ENCODE measurements around the gene SLC9A2.

Gene SLC9A2

GRCh38 chr2:102597788-102598187 lies 21.6 kb upstream of the SLC9A2 start:
- ATAC-seq (replicated peaks), result no peak
- peaks cover 19 to 26% of the 10 kb centered on the region in 2 donors for H3K27me3 Mint-ChIP-seq

DNA sequence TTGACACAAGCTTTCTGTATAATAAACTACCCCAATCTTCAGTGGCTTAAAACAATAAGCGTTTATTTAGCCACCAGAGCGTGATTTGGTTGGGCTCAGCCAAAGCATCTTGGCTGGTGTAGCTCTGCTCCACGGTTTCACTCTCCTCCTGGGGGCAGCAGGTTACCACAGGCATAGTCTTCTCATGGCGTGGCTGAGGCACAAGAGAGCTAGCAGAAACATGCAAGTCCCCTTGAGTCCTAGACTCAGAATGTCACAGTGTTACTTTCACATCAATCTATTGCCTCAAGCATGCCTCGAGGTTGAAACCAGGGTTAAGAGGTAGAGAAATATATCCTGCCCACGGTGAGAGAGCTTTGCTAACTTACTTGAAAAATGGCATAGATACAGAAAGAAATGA lies 19.9 kb upstream of the SLC9A2 start:
- no peaks in the 10 kb centered on the region for H3K4me1 Mint-ChIP-seq (ENCODE audit: low read depth in 2 of 2)
- no peak overlapping the region for H3K4me3 Mint-ChIP-seq
- H3K9me3 Mint-ChIP-seq, result peaks cover 0 to 2% of the 10 kb centered on the region in 2 donors
- no peak for DNase-seq
- ATAC-seq (replicated peaks), result no peak
- H3K36me3 Mint-ChIP-seq (ENCODE audit: insufficient read depth), result no peaks in the 10 kb centered on the region
- H3K27me3 Mint-ChIP-seq, result peaks cover 14 to 30% of the 10 kb centered on the region in 2 donors
- H3K27ac Mint-ChIP-seq, result no peak overlapping the region

More at GRCh38 chr2:102597788-102598187, 21.6 kb upstream of the SLC9A2 start:
- no peaks in the 10 kb centered on the region for H3K4me1 Mint-ChIP-seq (ENCODE audit: low read depth in 2 of 2)
- peaks cover 0 to 2% of the 10 kb centered on the region in 2 donors for H3K9me3 Mint-ChIP-seq
- no peaks in the 10 kb centered on the region for H3K36me3 Mint-ChIP-seq (ENCODE audit: insufficient read depth)
- DNase-seq, result no peak
- no peak overlapping the region for H3K27ac Mint-ChIP-seq
- H3K4me3 Mint-ChIP-seq, result no peak overlapping the region

DNA sequence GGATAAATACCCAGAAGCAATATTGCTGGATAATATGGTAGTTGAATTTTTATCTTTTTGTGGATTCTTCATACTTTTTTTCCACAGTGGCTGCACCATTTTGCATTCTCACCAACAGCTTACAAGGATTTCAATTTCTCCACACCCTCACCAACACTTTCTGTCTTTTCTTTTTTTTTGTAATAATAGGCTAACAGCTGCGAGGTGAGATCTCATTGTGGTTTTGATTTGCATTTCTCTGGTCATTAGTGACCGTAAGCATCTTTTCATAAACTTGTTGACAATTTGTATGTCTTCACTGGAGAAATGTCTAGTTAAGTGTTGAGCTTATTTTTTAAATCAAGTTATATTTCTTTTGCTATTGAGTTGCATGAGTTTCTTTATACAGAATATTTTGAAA lies 17.6 kb upstream of the SLC9A2 start:
- Mint-ChIP-seq H3K4me3 (no peak overlapping the region), H3K36me3 (ENCODE audit: insufficient read depth) (no peaks in the 10 kb centered on the region), H3K4me1 (ENCODE audit: low read depth in 2 of 2) (no peaks in the 10 kb centered on the region), H3K27me3 (peaks cover 11 to 30% of the 10 kb centered on the region in 2 donors), H3K27ac (no peak overlapping the region), H3K9me3 (peaks cover 0 to 2% of the 10 kb centered on the region in 2 donors)
- DNase-seq (no peak), ATAC-seq (replicated peaks) (no peak)

GRCh38 chr2:102603904-102604303 lies 15.4 kb upstream of the SLC9A2 start:
- Mint-ChIP-seq H3K4me1 (ENCODE audit: low read depth in 2 of 2) (no peaks in the 10 kb centered on the region), H3K36me3 (ENCODE audit: insufficient read depth) (no peaks in the 10 kb centered on the region), H3K9me3 (peaks cover 0 to 2% of the 10 kb centered on the region in 2 donors), H3K27me3 (peaks cover 11 to 24% of the 10 kb centered on the region in 2 donors), H3K27ac (no peak overlapping the region), H3K4me3 (no peak overlapping the region)
- no peak for DNase-seq
- no peak for ATAC-seq (replicated peaks)

DNA sequence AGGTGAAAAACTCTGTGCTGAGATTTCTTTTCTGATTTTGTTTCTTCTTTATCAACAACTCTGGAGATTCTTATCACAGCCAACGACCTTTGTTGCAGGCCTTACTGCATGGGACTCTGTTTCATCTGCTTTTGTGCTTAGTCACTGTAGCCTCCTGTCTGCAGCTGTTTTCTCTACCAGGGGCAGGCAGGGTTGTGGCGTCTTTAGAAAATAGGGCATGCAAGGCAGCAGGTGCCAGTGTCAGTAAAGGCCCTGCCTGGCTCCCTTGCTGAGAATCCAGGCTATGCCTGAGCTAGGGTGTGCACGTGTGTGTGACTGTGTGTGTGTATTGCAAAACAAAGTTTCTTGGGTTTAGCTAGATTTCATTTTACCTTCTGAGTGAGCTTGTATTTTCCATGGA lies 14.6 kb upstream of the SLC9A2 start:
- Mint-ChIP-seq H3K36me3 (ENCODE audit: insufficient read depth) (no peaks in the 10 kb centered on the region), H3K9me3 (peaks cover 0 to 2% of the 10 kb centered on the region in 2 donors), H3K27me3 (peaks cover 11 to 18% of the 10 kb centered on the region in 2 donors), H3K4me1 (ENCODE audit: low read depth in 2 of 2) (no peaks in the 10 kb centered on the region), H3K27ac (no peak overlapping the region), H3K4me3 (no peak overlapping the region)
- ATAC-seq (replicated peaks), result no peak
- no peak for DNase-seq

- H3K9me3 Mint-ChIP-seq, result no peaks in the 10 kb centered on the region
- no peak overlapping the region for H3K4me3 Mint-ChIP-seq
- DNase-seq, result no peak
- no peak for ATAC-seq (replicated peaks)
- H3K27me3 Mint-ChIP-seq, result peaks cover 0 to 13% of the 10 kb centered on the region in 2 donors
- H3K36me3 Mint-ChIP-seq (ENCODE audit: insufficient read depth), result no peaks in the 10 kb centered on the region
- H3K27ac Mint-ChIP-seq, result no peak overlapping the region
- H3K4me1 Mint-ChIP-seq (ENCODE audit: low read depth in 2 of 2), result no peaks in the 10 kb centered on the region
Observed at GRCh38 chr2:102606353-102606752, 13.0 kb upstream of the SLC9A2 start.

- no peak overlapping the region for H3K27ac Mint-ChIP-seq
- no peaks in the 10 kb centered on the region for H3K36me3 Mint-ChIP-seq (ENCODE audit: insufficient read depth)
- ATAC-seq (replicated peaks) (peak; percentile 95), DNase-seq (peak; percentile 5 to 31 (median 15))
- H3K9me3 Mint-ChIP-seq, result no peaks in the 10 kb centered on the region
- H3K4me3 Mint-ChIP-seq, result no peak overlapping the region
- peaks cover 8 to 11% of the 10 kb centered on the region in 2 donors for H3K4me1 Mint-ChIP-seq (ENCODE audit: low read depth in 2 of 2)
- H3K27me3 Mint-ChIP-seq, result peaks cover 45 to 53% of the 10 kb centered on the region in 2 donors
Observed at GRCh38 chr2:102615620-102616436, 3.5 kb upstream of the SLC9A2 start.

GRCh38 chr2:102618452-102619413 lies 620 bp upstream of the SLC9A2 start:
- Mint-ChIP-seq H3K9me3 (no peaks in the 10 kb centered on the region), H3K27me3 (peaks cover 70 to 73% of the 10 kb centered on the region in 2 donors), H3K27ac (no peak overlapping the region), H3K4me3 (peak overlapping the region; percentile 61 to 76), H3K4me1 (ENCODE audit: low read depth in 2 of 2) (peaks cover 8 to 11% of the 10 kb centered on the region in 2 donors), H3K36me3 (ENCODE audit: insufficient read depth) (no peaks in the 10 kb centered on the region)
- no peak for ATAC-seq (replicated peaks)
- no peak for DNase-seq

- DNase-seq, result no peak
- no peak for ATAC-seq (replicated peaks)
- peaks cover 8 to 11% of the 10 kb centered on the region in 2 donors for H3K4me1 Mint-ChIP-seq (ENCODE audit: low read depth in 2 of 2)
- H3K4me3 Mint-ChIP-seq, result peak overlapping the region in 1 of 2 donors; percentile 42
- H3K27me3 Mint-ChIP-seq, result peaks cover 66 to 73% of the 10 kb centered on the region in 2 donors
- no peaks in the 10 kb centered on the region for H3K36me3 Mint-ChIP-seq (ENCODE audit: insufficient read depth)
- no peaks in the 10 kb centered on the region for H3K9me3 Mint-ChIP-seq
- H3K27ac Mint-ChIP-seq, result no peak overlapping the region
Observed at GRCh38 chr2:102620332-102620731, 979 bp downstream of the SLC9A2 start.

- Mint-ChIP-seq H3K4me1 (ENCODE audit: low read depth in 2 of 2) (peaks cover 8 to 10% of the 10 kb centered on the region in 2 donors), H3K9me3 (no peaks in the 10 kb centered on the region), H3K27me3 (peaks cover 59 to 64% of the 10 kb centered on the region in 2 donors)
Observed at GRCh38 chr2:102621630-102622029, 2.3 kb downstream of the SLC9A2 start.

DNA sequence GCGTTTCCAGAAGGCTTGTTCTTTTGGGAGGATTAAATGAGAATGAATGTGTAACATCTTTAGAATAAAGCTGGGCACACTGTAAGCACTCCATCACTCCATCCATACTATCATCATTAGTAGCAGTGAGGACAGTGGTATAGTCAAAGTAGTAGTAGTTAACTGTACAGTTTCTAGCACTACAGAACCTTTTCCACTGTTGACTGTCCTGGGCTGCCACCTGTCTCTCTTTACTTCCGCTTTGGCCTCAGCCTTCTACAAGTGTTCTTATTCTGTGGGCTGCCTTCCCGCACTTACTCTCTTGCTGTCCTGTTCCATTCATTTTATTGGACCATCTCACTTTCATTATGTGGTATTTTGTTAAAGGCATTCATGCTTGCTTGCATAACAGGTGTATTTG lies 3.3 kb downstream of the SLC9A2 start:
- no peak for ATAC-seq (replicated peaks)
- H3K9me3 Mint-ChIP-seq, result no peaks in the 10 kb centered on the region
- no peak overlapping the region for H3K4me3 Mint-ChIP-seq
- peaks cover 53 to 54% of the 10 kb centered on the region in 2 donors for H3K27me3 Mint-ChIP-seq
- DNase-seq, result no peak
- H3K4me1 Mint-ChIP-seq (ENCODE audit: low read depth in 2 of 2), result peaks cover 8 to 10% of the 10 kb centered on the region in 2 donors
- no peaks in the 10 kb centered on the region for H3K36me3 Mint-ChIP-seq (ENCODE audit: insufficient read depth)
- no peak overlapping the region for H3K27ac Mint-ChIP-seq

More at GRCh38 chr2:102621630-102622029, 2.3 kb downstream of the SLC9A2 start:
- no peak overlapping the region for H3K4me3 Mint-ChIP-seq
- no peaks in the 10 kb centered on the region for H3K36me3 Mint-ChIP-seq (ENCODE audit: insufficient read depth)
- no peak for ATAC-seq (replicated peaks)
- no peak overlapping the region for H3K27ac Mint-ChIP-seq
- DNase-seq, result no peak

DNA sequence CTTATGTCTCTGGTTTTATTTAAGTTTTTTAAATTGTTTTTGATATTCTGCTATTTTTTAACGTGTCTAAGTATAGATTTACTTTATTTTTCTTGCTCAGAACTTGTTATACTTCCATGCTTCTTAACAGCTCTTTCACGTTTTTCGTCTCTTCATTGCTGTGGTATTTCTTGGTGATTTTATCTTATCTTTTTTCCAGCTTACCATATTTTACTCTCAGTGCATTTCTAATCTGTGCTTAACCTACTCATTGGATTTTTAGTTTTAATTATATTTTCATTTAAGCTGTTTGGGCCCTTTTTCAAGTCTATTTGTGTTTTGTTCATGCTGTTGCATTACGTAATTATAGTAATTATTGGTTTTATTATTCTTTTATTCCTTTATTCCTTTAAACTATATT lies 11.1 kb downstream of the SLC9A2 start:
- H3K27me3 Mint-ChIP-seq, result peaks cover 8 to 20% of the 10 kb centered on the region in 2 donors
- H3K27ac Mint-ChIP-seq, result no peak overlapping the region
- ATAC-seq (replicated peaks) (no peak), DNase-seq (no peak)
- no peaks in the 10 kb centered on the region for H3K4me1 Mint-ChIP-seq (ENCODE audit: low read depth in 2 of 2)
- no peaks in the 10 kb centered on the region for H3K9me3 Mint-ChIP-seq
- H3K4me3 Mint-ChIP-seq, result no peak overlapping the region
- no peaks in the 10 kb centered on the region for H3K36me3 Mint-ChIP-seq (ENCODE audit: insufficient read depth)

DNA sequence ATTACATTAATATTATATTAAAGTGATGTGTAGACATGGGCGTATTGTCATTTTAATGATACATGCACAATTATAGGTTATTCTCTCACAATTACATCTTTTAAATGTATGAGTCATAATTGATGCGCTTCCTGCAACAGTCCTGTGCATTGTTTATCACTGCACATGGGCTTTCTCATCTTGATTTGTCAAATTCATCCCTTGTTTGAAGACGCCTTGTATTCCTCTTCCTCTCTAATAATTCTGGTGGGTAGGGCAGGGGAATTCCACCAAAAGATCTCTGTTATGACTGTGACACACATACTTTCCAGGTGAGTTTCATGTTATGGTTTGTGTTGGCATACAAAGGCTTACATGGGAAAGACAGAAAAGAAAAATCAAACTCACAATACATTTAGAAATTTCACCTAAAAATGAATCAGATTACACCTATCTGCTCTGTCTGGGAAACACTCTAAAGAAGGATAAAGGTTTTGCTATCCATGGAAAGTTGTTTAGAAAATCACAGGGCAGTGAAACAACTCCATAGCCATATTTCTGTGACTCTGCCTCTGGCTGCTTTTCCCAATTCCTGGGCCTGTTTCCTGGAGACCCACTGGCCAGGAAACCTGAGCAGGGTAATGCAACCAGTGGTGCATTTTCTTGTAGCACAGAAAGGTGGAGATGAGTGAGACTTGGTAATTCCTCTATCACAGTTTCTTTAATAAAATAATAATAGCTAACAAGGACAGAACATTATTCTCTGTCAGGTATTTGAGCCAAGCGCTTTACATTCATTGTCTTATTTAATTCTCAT lies 13.2 kb downstream of the SLC9A2 start:
- H3K4me1 Mint-ChIP-seq (ENCODE audit: low read depth in 2 of 2), result no peaks in the 10 kb centered on the region
- H3K27me3 Mint-ChIP-seq, result peaks cover 26 to 27% of the 10 kb centered on the region in 2 donors
- H3K27ac Mint-ChIP-seq, result no peak overlapping the region
- no peaks in the 10 kb centered on the region for H3K9me3 Mint-ChIP-seq
- H3K4me3 Mint-ChIP-seq, result no peak overlapping the region
- H3K36me3 Mint-ChIP-seq (ENCODE audit: insufficient read depth), result no peaks in the 10 kb centered on the region
- no peak for DNase-seq
- no peak for ATAC-seq (replicated peaks)
